HCT116 (cell line): ENCODE results near the gene TTC32. TPM values are rescaled to one million over a fixed set of nuclear protein-coding genes. Genes with fewer than 3 reads are reported as not detected.

Source experiments
- ATAC-seq: fragments of 200-7000 bp; cut with Tn5 transposase; 2 replicates; pipeline ENCODE4 v1.9.1; 2020; ENCODE audit warnings: mild to moderate bottlenecking, moderate library complexity
- BruUV-seq: library from RNA; stranded (reverse); fragments of 400-500 nt; replicated peaks from 2 replicates; lab custom pipeline; 2021; lab: Mats Ljungman, UMichigan
- CTCF ChIA-PET: fragments of 300-600 bp; sonication (Branson Sonifier 250); formaldehyde crosslinking; loops from one replicate; lab custom pipeline; 2021; ENCODE audit warnings: antibody characterized with exemption; lab: Charles Lee
- POLR2A ChIA-PET: fragments of 300-600, 350-600 bp; sonication (Branson Sonifier 250); formaldehyde crosslinking; loops from one replicate; lab custom pipeline; 2021; ENCODE audit warnings: antibody characterized with exemption; lab: Charles Lee
- RAD21 ChIA-PET, 2 experiments: fragments of 300-600 bp; sonication (Branson Sonifier 250); formaldehyde crosslinking; loops; one replicate each; lab custom pipeline; 2023; ENCODE audit warnings: low total read pairs in 2 of 2; ENCODE audit not compliant: uncharacterized antibody in 2 of 2, unreplicated experiment in 2 of 2, low non-redundant PET in 1 of 2; lab: Charles Lee
- DNase-seq: peaks from one replicate; pipeline ENCODE4 v3.0.0-alpha.2; 2010; ENCODE audit warnings: low read depth, low spot score
- H2AFZ ChIP-seq: fragments of 200-600 bp; shearing (Covaris generic), sonication (generic); 2 replicates; pipeline ENCODE4 v1.6.1; 2017; ENCODE audit warnings: low read depth, mixed run types, mixed read lengths, antibody characterized with exemption, low read length; ENCODE audit not compliant: poor library complexity, severe bottlenecking
- H3K27ac ChIP-seq: 2 replicates; pipeline ENCODE4 v1.5.1; 2012; ENCODE audit warnings: low read depth, low read length
- H3K27me3 ChIP-seq: fragments of 200-600 bp; sonication (generic); 2 replicates; pipeline ENCODE4 v1.6.1; 2016; ENCODE audit warnings: mixed run types, low read length, mixed read lengths; ENCODE audit not compliant: insufficient read depth
- H3K36me3 ChIP-seq, 2 experiments: fragments of 200-500 bp in 1 of 2; fragments of 200-600 bp in 1 of 2; sonication (Bioruptor generic) in 1 of 2; sonication (generic) in 1 of 2; 2 replicates each; pipeline versions ENCODE4 v1.5.1 to v1.6.1; 2014 to 2016; ENCODE audit warnings: low read length in 2 of 2, inconsistent platforms in 1 of 2, mixed read lengths in 1 of 2, mixed run types in 1 of 2; ENCODE audit not compliant: insufficient read depth in 2 of 2, control insufficient read depth in 1 of 2
- H3K4me1 ChIP-seq, 2 experiments: fragments of 200-600 bp in 1 of 2; sonication (generic) in 1 of 2; 2 replicates each; pipeline versions ENCODE4 v1.5.1 to v1.6.1; 2012 to 2017; ENCODE audit warnings: low read length in 2 of 2, inconsistent platforms in 1 of 2, mild to moderate bottlenecking in 1 of 2, mixed read lengths in 1 of 2, mixed run types in 1 of 2, moderate library complexity in 1 of 2; ENCODE audit not compliant: insufficient read depth in 2 of 2, control insufficient read depth in 1 of 2
- H3K4me2 ChIP-seq: fragments of 200-600 bp; sonication (generic); 2 replicates; pipeline ENCODE4 v1.6.1; 2017; ENCODE audit warnings: mixed run types, low read length, mixed read lengths
- H3K4me3 ChIP-seq, 2 experiments: fragments of 200-600 bp in 1 of 2; sonication (generic) in 1 of 2; replicated peaks in 1 of 2; 2 replicates each; pipeline ENCODE4 v1.5.1; 2011 to 2016; ENCODE audit warnings: low read length in 2 of 2, control low read depth in 1 of 2, low read depth in 1 of 2, mild to moderate bottlenecking in 1 of 2, mixed read lengths in 1 of 2, mixed run types in 1 of 2
- H3K79me2 ChIP-seq: fragments of 200-600 bp; sonication (generic); 2 replicates; pipeline ENCODE4 v1.6.1; 2017; ENCODE audit warnings: mild to moderate bottlenecking, mixed run types, low read length, moderate library complexity, mixed read lengths; ENCODE audit not compliant: insufficient read depth
- H3K9ac ChIP-seq: fragments of 200-600 bp; sonication (generic); 2 replicates; pipeline ENCODE4 v1.6.1; 2016; ENCODE audit warnings: low read length, mixed read lengths
- H3K9me2 ChIP-seq: fragments of 200-600 bp; sonication (generic), shearing (Covaris generic); 2 replicates; pipeline ENCODE4 v1.6.1; 2017; ENCODE audit warnings: mixed run types, mild to moderate bottlenecking, moderate library complexity; ENCODE audit not compliant: insufficient read depth
- H3K9me3 ChIP-seq, 2 experiments: fragments of 200-500 bp in 1 of 2; fragments of 200-600 bp in 1 of 2; sonication (Bioruptor generic) in 1 of 2; sonication (generic) in 1 of 2; 2 replicates each; pipeline ENCODE4 v1.6.1; 2014 to 2017; ENCODE audit warnings: low read length in 2 of 2, mixed read lengths in 2 of 2, inconsistent platforms in 1 of 2, low read depth in 1 of 2, mild to moderate bottlenecking in 1 of 2, mixed run types in 1 of 2, moderate library complexity in 1 of 2; ENCODE audit not compliant: control insufficient read depth in 1 of 2, insufficient read depth in 1 of 2
- H4K20me1 ChIP-seq: fragments of 200-600 bp; sonication (generic), shearing (Covaris generic); 2 replicates; pipeline ENCODE4 v1.6.1; 2017; ENCODE audit warnings: mixed run types, mild to moderate bottlenecking, moderate library complexity; ENCODE audit not compliant: insufficient read depth
- CEBPB ChIP-seq: IDR thresholded peaks from 2 replicates; pipeline ENCODE4 v1.6.1; 2012; ENCODE audit warnings: low read depth
- ELF1 ChIP-seq: IDR thresholded peaks from 2 replicates; pipeline ENCODE4 v1.6.1; 2012; ENCODE audit warnings: low read depth, borderline replicate concordance
- EZH2phosphoT487 ChIP-seq: fragments of 200-600 bp; IDR thresholded peaks from 2 replicates; pipeline ENCODE4 v1.6.1; 2018; ENCODE audit warnings: antibody characterized with exemption, borderline replicate concordance
- FOSL1 ChIP-seq: IDR thresholded peaks from 2 replicates; pipeline ENCODE4 v1.6.1; 2012; ENCODE audit warnings: low read depth
- JUND ChIP-seq: IDR thresholded peaks from 2 replicates; pipeline ENCODE4 v1.6.1; 2012
- POLR2A ChIP-seq: IDR thresholded peaks from 2 replicates; pipeline ENCODE4 v1.7.0; 2011; ENCODE audit warnings: borderline replicate concordance; ENCODE audit not compliant: insufficient read depth, insufficient read length; ENCODE audit errors: extremely low read depth
- RAD21 ChIP-seq: IDR thresholded peaks from 2 replicates; pipeline ENCODE4 v1.6.1; 2012; ENCODE audit warnings: low read depth, mild to moderate bottlenecking
- SIN3A ChIP-seq: IDR thresholded peaks from 2 replicates; pipeline ENCODE4 v1.6.1; 2012; ENCODE audit warnings: low read depth
- SP1 ChIP-seq: IDR thresholded peaks from 2 replicates; pipeline ENCODE4 v1.6.1; 2012; ENCODE audit warnings: low read depth
- SRF ChIP-seq: IDR thresholded peaks from 2 replicates; pipeline ENCODE4 v1.6.1; 2012; ENCODE audit warnings: low read depth
- YY1 ChIP-seq: IDR thresholded peaks from 2 replicates; pipeline ENCODE4 v1.6.1; 2011; ENCODE audit warnings: low read length, low read depth, moderate library complexity, mild to moderate bottlenecking; ENCODE audit not compliant: insufficient replicate concordance; ENCODE audit errors: extremely low read depth
- intact Hi-C: fragments of 100-400 bp; cut with micrococcal nuclease; formaldehyde crosslinking; loops from 2 replicates; pipeline ENCODE4 v1.10.0; 2022
- total RNA-seq: library from RNA; stranded (reverse); gene quantifications from one replicate; pipeline ENCODE4 v1.2.1, GENCODE V29; 2021; ENCODE audit not compliant: unreplicated experiment
- TF ChIP-seq, protein P1 (sequence below): IDR thresholded peaks from 2 replicates; pipeline ENCODE4 v1.6.1; 2012
- TF ChIP-seq, protein P2 (sequence below), 3 experiments: fragments of 200-600 bp in 1 of 3; sonication (generic) in 1 of 3; IDR thresholded peaks in 2 of 3; conservative IDR thresholded peaks in 1 of 3; 2 replicates each; pipeline ENCODE4 v1.5.1; 2012 to 2017; ENCODE audit warnings: low read depth in 2 of 3, low read length in 2 of 3, antibody characterized with exemption in 1 of 3, borderline replicate concordance in 1 of 3, control low read depth in 1 of 3, mild to moderate bottlenecking in 1 of 3, mixed read lengths in 1 of 3, mixed run types in 1 of 3, moderate library complexity in 1 of 3; ENCODE audit not compliant: insufficient read depth in 1 of 3
- TF ChIP-seq, protein P3 (sequence below): IDR thresholded peaks from 2 replicates; pipeline ENCODE4 v1.6.1; 2012; ENCODE audit warnings: low read depth
- TF ChIP-seq, protein P4 (sequence below): IDR thresholded peaks from 2 replicates; pipeline ENCODE4 v1.6.1; 2012

Gene TTC32
- total RNA-seq, 1 experiment from 2014 or later = 6.3 TPM

DNA sequence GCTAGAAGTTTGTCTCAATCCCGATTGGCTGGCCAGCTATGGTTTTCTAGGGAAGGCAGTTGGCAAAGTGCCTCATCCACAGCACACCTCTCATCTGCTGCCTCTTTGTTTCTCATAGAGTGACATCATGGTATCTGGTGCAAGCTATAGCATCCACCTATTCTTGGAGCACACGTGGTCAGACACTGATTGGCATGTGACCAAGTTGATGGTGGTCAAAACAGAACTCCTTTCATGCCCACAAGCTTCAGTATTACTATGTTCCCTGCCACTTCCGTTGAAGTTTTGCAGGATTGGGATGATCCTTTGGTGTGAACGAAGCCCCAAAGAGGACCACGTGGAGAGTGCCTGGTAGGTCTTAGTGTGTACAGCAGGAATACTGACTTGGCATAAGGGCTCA, 28.8 kb downstream of the TTC32 start:
- Histone ChIP-seq H3K27ac (no peak overlapping the region), H3K4me3 (no peak overlapping the region), H3K9me2 (no peaks in the 10 kb centered on the region), H3K27me3 (no peaks in the 10 kb centered on the region), H3K4me1 (no peaks in the 10 kb centered on the region), H4K20me1 (no peaks in the 10 kb centered on the region), H3K79me2 (no peaks in the 10 kb centered on the region), H3K4me2 (no peak overlapping the region), H2AFZ (no peak overlapping the region), H3K9me3 (no peaks in the 10 kb centered on the region), H3K9ac (no peak overlapping the region), H3K36me3 (no peaks in the 10 kb centered on the region)
- DNase-seq (no peak), ATAC-seq (no peak)
- intact Hi-C loops = no loop called here
- TF ChIP-seq YY1 (no peak), SIN3A (no peak), SP1 (no peak), FOSL1 (no peak), POLR2A (no peak), JUND (no peak)
- TF ChIP-seq, protein P1, sequence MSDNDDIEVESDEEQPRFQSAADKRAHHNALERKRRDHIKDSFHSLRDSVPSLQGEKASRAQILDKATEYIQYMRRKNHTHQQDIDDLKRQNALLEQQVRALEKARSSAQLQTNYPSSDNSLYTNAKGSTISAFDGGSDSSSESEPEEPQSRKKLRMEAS = no peak
- TF ChIP-seq, protein P2, sequence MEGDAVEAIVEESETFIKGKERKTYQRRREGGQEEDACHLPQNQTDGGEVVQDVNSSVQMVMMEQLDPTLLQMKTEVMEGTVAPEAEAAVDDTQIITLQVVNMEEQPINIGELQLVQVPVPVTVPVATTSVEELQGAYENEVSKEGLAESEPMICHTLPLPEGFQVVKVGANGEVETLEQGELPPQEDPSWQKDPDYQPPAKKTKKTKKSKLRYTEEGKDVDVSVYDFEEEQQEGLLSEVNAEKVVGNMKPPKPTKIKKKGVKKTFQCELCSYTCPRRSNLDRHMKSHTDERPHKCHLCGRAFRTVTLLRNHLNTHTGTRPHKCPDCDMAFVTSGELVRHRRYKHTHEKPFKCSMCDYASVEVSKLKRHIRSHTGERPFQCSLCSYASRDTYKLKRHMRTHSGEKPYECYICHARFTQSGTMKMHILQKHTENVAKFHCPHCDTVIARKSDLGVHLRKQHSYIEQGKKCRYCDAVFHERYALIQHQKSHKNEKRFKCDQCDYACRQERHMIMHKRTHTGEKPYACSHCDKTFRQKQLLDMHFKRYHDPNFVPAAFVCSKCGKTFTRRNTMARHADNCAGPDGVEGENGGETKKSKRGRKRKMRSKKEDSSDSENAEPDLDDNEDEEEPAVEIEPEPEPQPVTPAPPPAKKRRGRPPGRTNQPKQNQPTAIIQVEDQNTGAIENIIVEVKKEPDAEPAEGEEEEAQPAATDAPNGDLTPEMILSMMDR (IDR thresholded peaks at IDR 0.05 in 2 of 3, conservative IDR thresholded peaks at IDR 0.05 in 1 of 3; ENCODE audit: borderline replicate concordance in 1 of 3, insufficient read depth in 1 of 3, low read depth in 2 of 3, low read length in 2 of 3) = no peak
- CTCF ChIA-PET = no interaction called here
- BruUV-seq = no TSS peak
- RAD21 ChIA-PET = no interaction called here
- POLR2A ChIA-PET = no interaction called here

DNA sequence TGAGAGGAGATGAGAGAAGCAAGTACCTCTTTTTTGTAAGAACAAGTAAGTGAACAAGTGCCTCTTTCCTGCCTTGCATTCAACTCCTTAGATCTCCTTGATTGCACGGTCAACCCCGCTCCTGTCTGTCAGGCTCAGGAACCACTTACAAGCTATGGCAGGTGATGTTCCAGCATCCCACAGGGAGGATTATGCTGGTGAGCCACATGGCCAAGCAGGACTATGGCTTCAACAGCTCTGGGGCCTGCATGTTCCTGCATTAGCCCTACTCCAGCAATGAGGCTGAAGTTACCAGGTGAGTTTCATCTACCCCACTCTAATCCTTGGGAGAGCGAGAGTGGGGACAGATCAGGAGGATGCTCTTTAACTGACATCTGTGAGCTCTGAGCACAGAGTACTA, 29.5 kb downstream of the TTC32 start:
- Histone ChIP-seq H3K4me2 (no peak overlapping the region), H3K27me3 (no peaks in the 10 kb centered on the region), H3K4me1 (no peaks in the 10 kb centered on the region), H3K4me3 (no peak overlapping the region), H3K79me2 (no peaks in the 10 kb centered on the region), H3K9ac (no peak overlapping the region), H2AFZ (no peak overlapping the region), H3K9me2 (no peaks in the 10 kb centered on the region), H3K36me3 (no peaks in the 10 kb centered on the region), H3K9me3 (no peaks in the 10 kb centered on the region), H4K20me1 (no peaks in the 10 kb centered on the region), H3K27ac (no peak overlapping the region)
- intact Hi-C loops = no loop called here
- CTCF ChIA-PET = no interaction called here
- POLR2A ChIA-PET = no interaction called here
- no peak for ATAC-seq
- RAD21 ChIA-PET = no interaction called here
- no TSS peak for BruUV-seq
- no peak for DNase-seq
- TF ChIP-seq SRF (no peak), POLR2A (no peak), RAD21 (no peak), EZH2phosphoT487 (no peak), ELF1 (no peak), SIN3A (no peak), CEBPB (no peak)
- TF ChIP-seq, protein P3, sequence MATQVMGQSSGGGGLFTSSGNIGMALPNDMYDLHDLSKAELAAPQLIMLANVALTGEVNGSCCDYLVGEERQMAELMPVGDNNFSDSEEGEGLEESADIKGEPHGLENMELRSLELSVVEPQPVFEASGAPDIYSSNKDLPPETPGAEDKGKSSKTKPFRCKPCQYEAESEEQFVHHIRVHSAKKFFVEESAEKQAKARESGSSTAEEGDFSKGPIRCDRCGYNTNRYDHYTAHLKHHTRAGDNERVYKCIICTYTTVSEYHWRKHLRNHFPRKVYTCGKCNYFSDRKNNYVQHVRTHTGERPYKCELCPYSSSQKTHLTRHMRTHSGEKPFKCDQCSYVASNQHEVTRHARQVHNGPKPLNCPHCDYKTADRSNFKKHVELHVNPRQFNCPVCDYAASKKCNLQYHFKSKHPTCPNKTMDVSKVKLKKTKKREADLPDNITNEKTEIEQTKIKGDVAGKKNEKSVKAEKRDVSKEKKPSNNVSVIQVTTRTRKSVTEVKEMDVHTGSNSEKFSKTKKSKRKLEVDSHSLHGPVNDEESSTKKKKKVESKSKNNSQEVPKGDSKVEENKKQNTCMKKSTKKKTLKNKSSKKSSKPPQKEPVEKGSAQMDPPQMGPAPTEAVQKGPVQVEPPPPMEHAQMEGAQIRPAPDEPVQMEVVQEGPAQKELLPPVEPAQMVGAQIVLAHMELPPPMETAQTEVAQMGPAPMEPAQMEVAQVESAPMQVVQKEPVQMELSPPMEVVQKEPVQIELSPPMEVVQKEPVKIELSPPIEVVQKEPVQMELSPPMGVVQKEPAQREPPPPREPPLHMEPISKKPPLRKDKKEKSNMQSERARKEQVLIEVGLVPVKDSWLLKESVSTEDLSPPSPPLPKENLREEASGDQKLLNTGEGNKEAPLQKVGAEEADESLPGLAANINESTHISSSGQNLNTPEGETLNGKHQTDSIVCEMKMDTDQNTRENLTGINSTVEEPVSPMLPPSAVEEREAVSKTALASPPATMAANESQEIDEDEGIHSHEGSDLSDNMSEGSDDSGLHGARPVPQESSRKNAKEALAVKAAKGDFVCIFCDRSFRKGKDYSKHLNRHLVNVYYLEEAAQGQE = no peak
- TF ChIP-seq, protein P4, sequence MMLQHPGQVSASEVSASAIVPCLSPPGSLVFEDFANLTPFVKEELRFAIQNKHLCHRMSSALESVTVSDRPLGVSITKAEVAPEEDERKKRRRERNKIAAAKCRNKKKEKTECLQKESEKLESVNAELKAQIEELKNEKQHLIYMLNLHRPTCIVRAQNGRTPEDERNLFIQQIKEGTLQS = no peak
